GM12864 (cell line): ENCODE measurements around the gene PEAK1.

Experiments used
- DNase-seq: peaks from one replicate; pipeline ENCODE4 v3.0.0-alpha.2; 2011; ENCODE audit warnings: low read depth
- H3K4me3 ChIP-seq: 2 replicates; pipeline ENCODE4 v1.5.1; 2011; ENCODE audit warnings: mild to moderate bottlenecking, low read depth, low read length, control low read depth
- CTCF ChIP-seq: IDR thresholded peaks from 2 replicates; pipeline ENCODE4 v1.5.1; 2011; ENCODE audit warnings: low read depth, mild to moderate bottlenecking, moderate library complexity, low read length, control low read depth, inconsistent platforms; ENCODE audit errors: missing control alignments

Gene PEAK1

GRCh38 chr15:77376770-77377169, 43.1 kb downstream of the PEAK1 start:
- H3K4me3 ChIP-seq: no peak overlapping the region
- DNase-seq: no peak
- no peak for TF ChIP-seq CTCF

GRCh38 chr15:77375133-77375532, 44.8 kb downstream of the PEAK1 start:
- no peak for DNase-seq
- H3K4me3 ChIP-seq: no peak overlapping the region
- TF ChIP-seq CTCF: no peak

- H3K4me3 ChIP-seq: no peak overlapping the region
- no peak for DNase-seq
- TF ChIP-seq CTCF: no peak
These were observed 46.5 kb downstream of the PEAK1 start for GRCh38 chr15:77373441-77373840.

GRCh38 chr15:77371850-77372563, 47.9 kb downstream of the PEAK1 start:
- no peak for TF ChIP-seq CTCF
- no peak for DNase-seq
- no peak overlapping the region for H3K4me3 ChIP-seq

GRCh38 chr15:77370580-77370979, 49.3 kb downstream of the PEAK1 start:
- no peak for DNase-seq
- no peak for TF ChIP-seq CTCF

GRCh38 chr15:77369168-77369567, 50.7 kb downstream of the PEAK1 start:
- no peak for DNase-seq
- no peak for TF ChIP-seq CTCF
- H3K4me3 ChIP-seq: no peak overlapping the region

More at GRCh38 chr15:77370580-77370979, 49.3 kb downstream of the PEAK1 start:
- no peak overlapping the region for H3K4me3 ChIP-seq

- no peak overlapping the region for H3K4me3 ChIP-seq
- DNase-seq: no peak
- no peak for TF ChIP-seq CTCF
These were observed 52.3 kb downstream of the PEAK1 start for GRCh38 chr15:77367631-77368030.
